ENCODE measurements around the gene CADPS.

- TF ChIP-seq CTCF (conservative IDR thresholded peaks at IDR 0.05; ENCODE audit: low read depth, low read length): no peak
- no peak for TF ChIP-seq EZH2 (IDR thresholded peaks at IDR 0.05; ENCODE audit: low read length, unreplicated experiment)
Observed at GRCh38 chr3:62895901-62896300, 20.7 kb upstream of the CADPS start.
